Gastrocnemius medialis (tissue), 4 donors: ENCODE measurements around the gene AIFM3. TPM values are rescaled to one million over a fixed set of nuclear protein-coding genes. Genes with fewer than 3 reads are reported as not detected.

Experiments used
- ATAC-seq, 2 donors: fragments of 150-250 bp; one replicate each; pipeline ENCODE4 v1.9.1; 2016
- DNase-seq, 2 donors: peaks; one replicate each; pipeline ENCODE4 v3.0.0-alpha.2; 2019
- H3K27ac ChIP-seq, 4 donors: fragments of 200-600 bp; sonication (generic); 1 replicate in 1 of 4; 2 replicates in 3 of 4; pipeline ENCODE4 v1.5.1; 2016 to 2018; ENCODE audit warnings: mild to moderate bottlenecking in 2 of 4, moderate library complexity in 1 of 4
- H3K27me3 ChIP-seq, 3 donors: fragments of 200-600 bp; sonication (generic) in 2 of 3; 1 replicate in 1 of 3; 2 replicates in 2 of 3; pipeline versions ENCODE4 v1.5.1 to v1.6.0; 2016 to 2019; ENCODE audit warnings: mild to moderate bottlenecking in 1 of 3, moderate library complexity in 1 of 3
- H3K36me3 ChIP-seq, 2 donors: fragments of 200-600 bp; sonication (generic) in 1 of 2; one replicate each; pipeline ENCODE4 v1.5.1; 2017 to 2018
- H3K4me1 ChIP-seq, 2 donors: fragments of 200-600 bp; sonication (generic) in 1 of 2; one replicate each; pipeline ENCODE4 v1.5.1; 2016 to 2017; ENCODE audit warnings: mild to moderate bottlenecking in 2 of 2
- H3K4me3 ChIP-seq, 4 donors: fragments of 200-600 bp; sonication (generic) in 3 of 4; 1 replicate in 1 of 4; 2 replicates in 3 of 4; pipeline ENCODE4 v1.5.1; 2016 to 2019; ENCODE audit warnings: mild to moderate bottlenecking in 2 of 4
- H3K9me3 ChIP-seq, 3 donors: fragments of 200-600 bp; sonication (generic) in 2 of 3; 1 replicate in 1 of 3; 2 replicates in 2 of 3; pipeline ENCODE4 v1.5.1; 2016 to 2019
- CTCF ChIP-seq, 5 experiments: fragments of 450-650 bp in 3 of 5; fragments of 200-600 bp in 2 of 5; sonication (generic) in 2 of 5; IDR thresholded peaks in 4 of 5; conservative IDR thresholded peaks in 1 of 5; 1 replicate in 4 of 5; 2 replicates in 1 of 5; pipeline ENCODE4 v1.5.1; 2016 to 2019; ENCODE audit warnings: antibody characterized with exemption in 5 of 5, mild to moderate bottlenecking in 3 of 5, moderate library complexity in 3 of 5
- POLR2A ChIP-seq, 2 donors: fragments of 450-650 bp; IDR thresholded peaks; one replicate each; pipeline ENCODE4 v1.6.1; 2017; ENCODE audit warnings: antibody characterized with exemption in 2 of 2, mild to moderate bottlenecking in 2 of 2, moderate library complexity in 2 of 2
- in situ Hi-C, 4 donors: fragments of 200-750 bp; cut with MboI; loops; one replicate each; pipeline versions ENCODE4 v1.15.0 to v1.8.0; 2017; ENCODE audit warnings: low sequenced_read_pairs in 4 of 4
- intact Hi-C: fragments of 100-400 bp; cut with DNase I; formaldehyde crosslinking; loops from one replicate; pipeline ENCODE4 v1.15.1; 2023; ENCODE audit warnings: low total_unique reads
- total RNA-seq, 4 donors: library from RNA; depleted of rRNA; stranded (reverse); fragments of >200 nt; gene quantifications; one replicate each; pipeline versions ENCODE4 v1.1.0 to v1.2.3, GENCODE V29; 2016

The AIFM3 gene
- total RNA-seq, 4 donors from 2014 or later, result 0.22 to 0.42 TPM; not detected in 2

- no peak for ATAC-seq
- Histone ChIP-seq H3K4me1 (no peaks in the 10 kb centered on the region), H3K36me3 (peaks cover 0 to 18% of the 10 kb centered on the region in 2 donors), H3K9me3 (no peaks in the 10 kb centered on the region), H3K27me3 (no peaks in the 10 kb centered on the region), H3K27ac (no peak overlapping the region), H3K4me3 (no peak overlapping the region)
- TF ChIP-seq CTCF (IDR thresholded peaks at IDR 0.05 in 4 of 5, conservative IDR thresholded peaks at IDR 0.05 in 1 of 5), result no peak
- no peak for TF ChIP-seq POLR2A (IDR thresholded peaks at IDR 0.05)
- DNase-seq, result no peak
- intact Hi-C loops (no loop called here), in situ Hi-C loops (no loop called here)
Observed at GRCh38 chr22:21022955-21023614, 56.0 kb downstream of the AIFM3 start.

- intact Hi-C loops (no loop called here), in situ Hi-C loops (no loop called here)
- no peak overlapping the region for H3K4me3 ChIP-seq
- H3K4me1 ChIP-seq, result no peaks in the 10 kb centered on the region
- no peaks in the 10 kb centered on the region for H3K9me3 ChIP-seq
- H3K27ac ChIP-seq, result no peak overlapping the region
- no peaks in the 10 kb centered on the region for H3K27me3 ChIP-seq
- no peak for ATAC-seq
- DNase-seq, result no peak
- H3K36me3 ChIP-seq, result peaks cover 0 to 18% of the 10 kb centered on the region in 2 donors
- TF ChIP-seq CTCF (IDR thresholded peaks at IDR 0.05 in 4 of 5, conservative IDR thresholded peaks at IDR 0.05 in 1 of 5), result no peak
- TF ChIP-seq POLR2A (IDR thresholded peaks at IDR 0.05), result no peak
Observed at GRCh38 chr22:21025266-21025665, 58.2 kb downstream of the AIFM3 start.

GRCh38 chr22:21025763-21026755 is 59.0 kb downstream of the AIFM3 start:
- ATAC-seq, result no peak
- Histone ChIP-seq H3K9me3 (no peaks in the 10 kb centered on the region), H3K36me3 (peaks cover 0 to 18% of the 10 kb centered on the region in 2 donors), H3K4me3 (no peak overlapping the region), H3K27me3 (no peaks in the 10 kb centered on the region), H3K4me1 (no peaks in the 10 kb centered on the region), H3K27ac (no peak overlapping the region)
- in situ Hi-C loops (no loop called here), intact Hi-C loops (no loop called here)
- no peak for DNase-seq
- no peak for TF ChIP-seq POLR2A (IDR thresholded peaks at IDR 0.05)
- no peak for TF ChIP-seq CTCF (IDR thresholded peaks at IDR 0.05 in 4 of 5, conservative IDR thresholded peaks at IDR 0.05 in 1 of 5)

GRCh38 chr22:21026783-21027692 is 60.0 kb downstream of the AIFM3 start:
- in situ Hi-C loops, result no loop called here
- Histone ChIP-seq H3K36me3 (peaks cover 0 to 18% of the 10 kb centered on the region in 2 donors), H3K4me1 (peaks cover 0 to 3% of the 10 kb centered on the region in 2 donors), H3K27ac (no peak overlapping the region), H3K27me3 (peaks cover 8 to 9% (median 8%) of the 10 kb centered on the region in 3 donors), H3K9me3 (no peaks in the 10 kb centered on the region), H3K4me3 (no peak overlapping the region)
- TF ChIP-seq CTCF (IDR thresholded peaks at IDR 0.05 in 4 of 5, conservative IDR thresholded peaks at IDR 0.05 in 1 of 5) (no peak), POLR2A (IDR thresholded peaks at IDR 0.05) (no peak)
- DNase-seq, result peak in 1 of 2 donors; percentile 65
- intact Hi-C loops, result no loop called here
- peak; percentile 37 to 53 for ATAC-seq
